Natural killer cell treated with Interleukin-12 subunit alpha and Interleukin-12 subunit beta and Interleukin-15 and Interleukin-18, amount 100 ng/mL, for 72 hours (primary cell): ENCODE data around the gene MGAT4C. TPM values are rescaled to one million over a fixed set of nuclear protein-coding genes. Genes with fewer than 3 reads are reported as not detected.

ENCODE experiments used
- ATAC-seq, 2 donors: fragments of 150-1000 bp; cut with Tn5 transposase in 1 of 2; sonication (Bioruptor Pico), chemical (Tn5 transposase) in 1 of 2; 2 replicates each; pipeline ENCODE4 v1.10.0; 2021
- DNase-seq: peaks from one replicate; pipeline ENCODE4 v3.0.0; 2022; ENCODE audit warnings: low spot score
- H3K27ac Mint-ChIP-seq, 2 donors: 1 replicate in 1 of 2; 2 replicates in 1 of 2; pipeline ENCODE4 v1.8.0; 2022; ENCODE audit warnings: mixed read lengths in 2 of 2, mild to moderate bottlenecking in 1 of 2, moderate library complexity in 1 of 2
- H3K27me3 Mint-ChIP-seq, 2 donors: 1 replicate in 1 of 2; 2 replicates in 1 of 2; pipeline ENCODE4 v1.8.0; 2022; ENCODE audit warnings: mixed read lengths in 2 of 2
- H3K36me3 Mint-ChIP-seq: one replicate; pipeline ENCODE4 v1.8.0; 2022; ENCODE audit warnings: mixed read lengths
- H3K4me1 Mint-ChIP-seq, 2 donors: 1 replicate in 1 of 2; 2 replicates in 1 of 2; pipeline ENCODE4 v1.8.0; 2022; ENCODE audit warnings: low read depth in 2 of 2, mixed read lengths in 2 of 2, mild to moderate bottlenecking in 1 of 2
- H3K4me3 Mint-ChIP-seq: one replicate; pipeline ENCODE4 v1.8.0; 2022; ENCODE audit warnings: mixed read lengths
- H3K9me3 Mint-ChIP-seq: 2 replicates; pipeline ENCODE4 v1.8.0; 2022; ENCODE audit warnings: mixed read lengths
- total RNA-seq, 2 donors: library from RNA; stranded (reverse); gene quantifications; one replicate each; pipeline ENCODE4 v1.2.3, GENCODE V29; 2022

MGAT4C gene
- total RNA-seq, 2 donors from 2014 or later: not detected

GRCh38 chr12:86196465-86196864, 59.7 kb downstream of the MGAT4C start:
- Mint-ChIP-seq H3K4me3 (no peak overlapping the region), H3K36me3 (no peaks in the 10 kb centered on the region), H3K27ac (no peak overlapping the region), H3K27me3 (no peaks in the 10 kb centered on the region), H3K4me1 (no peaks in the 10 kb centered on the region), H3K9me3 (peaks cover 7% of the 10 kb centered on the region)
- no peak for DNase-seq
- ATAC-seq: no peak

GRCh38 chr12:86194721-86195120, 61.5 kb downstream of the MGAT4C start:
- Mint-ChIP-seq H3K36me3 (no peaks in the 10 kb centered on the region), H3K27me3 (no peaks in the 10 kb centered on the region), H3K4me3 (no peak overlapping the region), H3K4me1 (no peaks in the 10 kb centered on the region), H3K9me3 (peaks cover 7% of the 10 kb centered on the region), H3K27ac (no peak overlapping the region)
- ATAC-seq (no peak), DNase-seq (no peak)

GRCh38 chr12:86193931-86194330, 62.3 kb downstream of the MGAT4C start:
- Mint-ChIP-seq H3K27ac (no peak overlapping the region), H3K27me3 (no peaks in the 10 kb centered on the region), H3K9me3 (peaks cover 5% of the 10 kb centered on the region), H3K4me3 (no peak overlapping the region), H3K36me3 (no peaks in the 10 kb centered on the region), H3K4me1 (no peaks in the 10 kb centered on the region)
- ATAC-seq: no peak
- no peak for DNase-seq

GRCh38 chr12:86188226-86188625, 68.0 kb downstream of the MGAT4C start:
- DNase-seq (no peak), ATAC-seq (no peak)
- H3K36me3 Mint-ChIP-seq: no peaks in the 10 kb centered on the region
- peaks cover 8% of the 10 kb centered on the region for H3K9me3 Mint-ChIP-seq
- no peak overlapping the region for H3K4me3 Mint-ChIP-seq
- H3K4me1 Mint-ChIP-seq: no peaks in the 10 kb centered on the region
- H3K27me3 Mint-ChIP-seq: no peaks in the 10 kb centered on the region
- no peak overlapping the region for H3K27ac Mint-ChIP-seq

- no peak overlapping the region for H3K4me3 Mint-ChIP-seq
- H3K36me3 Mint-ChIP-seq: no peaks in the 10 kb centered on the region
- ATAC-seq (no peak), DNase-seq (no peak)
- H3K27me3 Mint-ChIP-seq: no peaks in the 10 kb centered on the region
- H3K27ac Mint-ChIP-seq: no peak overlapping the region
- H3K9me3 Mint-ChIP-seq: peaks cover 13% of the 10 kb centered on the region
- no peaks in the 10 kb centered on the region for H3K4me1 Mint-ChIP-seq
These were observed 69.7 kb downstream of the MGAT4C start for GRCh38 chr12:86186449-86186848.

- Mint-ChIP-seq H3K27me3 (no peaks in the 10 kb centered on the region), H3K4me3 (no peak overlapping the region), H3K9me3 (peaks cover 17% of the 10 kb centered on the region), H3K36me3 (no peaks in the 10 kb centered on the region), H3K4me1 (no peaks in the 10 kb centered on the region), H3K27ac (no peak overlapping the region)
- DNase-seq (no peak), ATAC-seq (no peak)
These were observed 76.3 kb downstream of the MGAT4C start for GRCh38 chr12:86179855-86180254.

- no peak overlapping the region for H3K4me3 Mint-ChIP-seq
- no peak for DNase-seq
- H3K27ac Mint-ChIP-seq: no peak overlapping the region
- H3K27me3 Mint-ChIP-seq: no peaks in the 10 kb centered on the region
- H3K9me3 Mint-ChIP-seq: peaks cover 10% of the 10 kb centered on the region
- no peak for ATAC-seq
- no peaks in the 10 kb centered on the region for H3K4me1 Mint-ChIP-seq
- no peaks in the 10 kb centered on the region for H3K36me3 Mint-ChIP-seq
These were observed 82.0 kb downstream of the MGAT4C start for GRCh38 chr12:86174188-86174587.

GRCh38 chr12:86172913-86173443, 83.2 kb downstream of the MGAT4C start:
- Mint-ChIP-seq H3K9me3 (peaks cover 8% of the 10 kb centered on the region), H3K4me1 (no peaks in the 10 kb centered on the region), H3K36me3 (no peaks in the 10 kb centered on the region), H3K27ac (no peak overlapping the region), H3K27me3 (no peaks in the 10 kb centered on the region), H3K4me3 (no peak overlapping the region)
- no peak for DNase-seq
- no peak for ATAC-seq

GRCh38 chr12:86170051-86170450, 86.1 kb downstream of the MGAT4C start:
- Mint-ChIP-seq H3K27ac (no peak overlapping the region), H3K9me3 (peaks cover 5% of the 10 kb centered on the region), H3K36me3 (no peaks in the 10 kb centered on the region), H3K4me1 (no peaks in the 10 kb centered on the region), H3K27me3 (no peaks in the 10 kb centered on the region), H3K4me3 (no peak overlapping the region)
- ATAC-seq (no peak), DNase-seq (no peak)

GRCh38 chr12:86158956-86159355, 97.2 kb downstream of the MGAT4C start:
- Mint-ChIP-seq H3K4me3 (no peak overlapping the region), H3K9me3 (peaks cover 26% of the 10 kb centered on the region), H3K27ac (no peak overlapping the region), H3K36me3 (peaks cover 13% of the 10 kb centered on the region), H3K4me1 (no peaks in the 10 kb centered on the region), H3K27me3 (no peaks in the 10 kb centered on the region)
- ATAC-seq (no peak), DNase-seq (no peak)

- Mint-ChIP-seq H3K27ac (no peak overlapping the region), H3K4me3 (no peak overlapping the region), H3K27me3 (no peaks in the 10 kb centered on the region), H3K36me3 (no peaks in the 10 kb centered on the region), H3K9me3 (peaks cover 16% of the 10 kb centered on the region), H3K4me1 (no peaks in the 10 kb centered on the region)
- DNase-seq (no peak), ATAC-seq (no peak)
These were observed 101.6 kb downstream of the MGAT4C start for GRCh38 chr12:86154620-86155019.

GRCh38 chr12:86148612-86149011, 107.6 kb downstream of the MGAT4C start:
- Mint-ChIP-seq H3K4me3 (no peak overlapping the region), H3K27me3 (no peaks in the 10 kb centered on the region), H3K36me3 (no peaks in the 10 kb centered on the region), H3K4me1 (no peaks in the 10 kb centered on the region), H3K27ac (no peak overlapping the region), H3K9me3 (peaks cover 7% of the 10 kb centered on the region)
- DNase-seq (no peak), ATAC-seq (no peak)

GRCh38 chr12:86148071-86148470, 108.1 kb downstream of the MGAT4C start:
- ATAC-seq: no peak
- H3K9me3 Mint-ChIP-seq: peaks cover 5% of the 10 kb centered on the region
- no peaks in the 10 kb centered on the region for H3K27me3 Mint-ChIP-seq
- H3K4me1 Mint-ChIP-seq: no peaks in the 10 kb centered on the region
- no peaks in the 10 kb centered on the region for H3K36me3 Mint-ChIP-seq
- DNase-seq: no peak
- no peak overlapping the region for H3K27ac Mint-ChIP-seq
- H3K4me3 Mint-ChIP-seq: no peak overlapping the region

- Mint-ChIP-seq H3K27ac (no peak overlapping the region), H3K9me3 (peaks cover 5% of the 10 kb centered on the region), H3K4me3 (no peak overlapping the region), H3K36me3 (no peaks in the 10 kb centered on the region), H3K4me1 (no peaks in the 10 kb centered on the region), H3K27me3 (no peaks in the 10 kb centered on the region)
- DNase-seq (no peak), ATAC-seq (no peak)
These were observed 111.0 kb downstream of the MGAT4C start for GRCh38 chr12:86145156-86145555.

- H3K9me3 Mint-ChIP-seq: peaks cover 6% of the 10 kb centered on the region
- no peaks in the 10 kb centered on the region for H3K4me1 Mint-ChIP-seq
- H3K36me3 Mint-ChIP-seq: no peaks in the 10 kb centered on the region
- no peaks in the 10 kb centered on the region for H3K27me3 Mint-ChIP-seq
- ATAC-seq (no peak), DNase-seq (no peak)
- H3K27ac Mint-ChIP-seq: no peak overlapping the region
- no peak overlapping the region for H3K4me3 Mint-ChIP-seq
These were observed 113.0 kb downstream of the MGAT4C start for GRCh38 chr12:86143162-86143561.
